Hepatocyte (in vitro differentiated cells): ENCODE measurements around the gene OLFM2. TPM values are rescaled to one million over a fixed set of nuclear protein-coding genes. Genes with fewer than 3 reads are reported as not detected.
"Not testable (repeated sequence)": the region's sequence is repeated elsewhere in the genome, so short reads cannot be mapped to it uniquely, and the experiment has no call there.

ENCODE experiments used
- DNase-seq: peaks from one replicate; pipeline ENCODE4 v3.0.0-alpha.2; 2016; ENCODE audit warnings: low spot score
- H2AFZ ChIP-seq: fragments of 200-600 bp; sonication (generic); 2 replicates; pipeline ENCODE4 v1.6.0; 2016; ENCODE audit warnings: antibody characterized with exemption, mild to moderate bottlenecking
- H3K27ac ChIP-seq: fragments of 200-600 bp; sonication (generic); 2 replicates; pipeline ENCODE4 v1.5.1; 2016; ENCODE audit warnings: mild to moderate bottlenecking
- H3K27me3 ChIP-seq: fragments of 200-600 bp; sonication (generic); 2 replicates; pipeline ENCODE4 v1.6.1; 2016
- H3K36me3 ChIP-seq: fragments of 200-600 bp; sonication (generic); replicated peaks from 2 replicates; pipeline ENCODE4 v1.5.1; 2016; ENCODE audit warnings: low read depth; ENCODE audit not compliant: insufficient read depth
- H3K4me1 ChIP-seq: fragments of 200-600 bp; sonication (generic); 2 replicates; pipeline ENCODE4 v1.5.1; 2016; ENCODE audit warnings: mild to moderate bottlenecking, moderate library complexity; ENCODE audit not compliant: insufficient read depth
- H3K4me2 ChIP-seq: fragments of 200-600 bp; sonication (generic); 2 replicates; pipeline ENCODE4 v1.6.0; 2016
- H3K4me3 ChIP-seq: fragments of 200-600 bp; sonication (generic); 2 replicates; pipeline ENCODE4 v1.5.1; 2016; ENCODE audit warnings: mild to moderate bottlenecking
- H3K79me2 ChIP-seq: fragments of 200-600 bp; sonication (generic); 2 replicates; pipeline ENCODE4 v1.6.0; 2017; ENCODE audit warnings: mild to moderate bottlenecking
- H3K9me2 ChIP-seq: fragments of 200-600 bp; sonication (generic); replicated peaks from 2 replicates; pipeline ENCODE4 v1.6.0; 2017; ENCODE audit warnings: mild to moderate bottlenecking; ENCODE audit not compliant: insufficient read depth
- H3K9me3 ChIP-seq: fragments of 200-600 bp; sonication (generic); 2 replicates; pipeline ENCODE4 v1.5.1; 2016; ENCODE audit warnings: low read depth, mild to moderate bottlenecking
- H4K20me1 ChIP-seq: fragments of 200-600 bp; sonication (generic); 2 replicates; pipeline ENCODE4 v1.6.0; 2016; ENCODE audit warnings: mild to moderate bottlenecking; ENCODE audit not compliant: insufficient read depth, poor library complexity, severe bottlenecking
- CTCF ChIP-seq: fragments of 200-600 bp; sonication (generic); IDR thresholded peaks from 2 replicates; pipeline ENCODE4 v1.5.1; 2016; ENCODE audit warnings: antibody characterized with exemption, mild to moderate bottlenecking; ENCODE audit not compliant: poor library complexity
- EZH2 ChIP-seq: fragments of 200-600 bp; sonication (generic); IDR thresholded peaks from 2 replicates; pipeline ENCODE4 v1.6.1; 2016; ENCODE audit warnings: antibody characterized with exemption, mild to moderate bottlenecking, borderline replicate concordance
- EZH2phosphoT487 ChIP-seq: fragments of 200-600 bp; sonication (generic); IDR thresholded peaks from one replicate; pipeline ENCODE4 v1.6.1; 2018; ENCODE audit warnings: antibody characterized with exemption, mild to moderate bottlenecking, low read depth, moderate library complexity; ENCODE audit not compliant: unreplicated experiment, severe bottlenecking
- WGBS: methylation state at CpG from one replicate; pipeline ENCODE4 v1.1.6; 2016; ENCODE audit warnings: low lambda C conversion rate; ENCODE audit errors: missing lambda C conversion rate; 5-methylcytosine and 5-hydroxymethylcytosine counted together
- polyA plus RNA-seq: library from polyadenylated mRNA; unstranded; fragments of >200 nt; fragmentation: Nextera tagmentation; extraction: Ambion mirVana; gene quantifications from 2 replicates; pipeline ENCODE4 v1.2.1, GENCODE V29; 2016
- total RNA-seq: library from RNA; depleted of rRNA; stranded (reverse); fragments of >200 nt; gene quantifications from 2 replicates; pipeline ENCODE4 v1.2.3, GENCODE V29; 2014

OLFM2 gene
- total and polyA plus RNA-seq, 2 experiments from 2014 or later = 33.1 to 36.5 TPM

GRCh38 chr19:9827289-9828238 lies 108.8 kb downstream of the OLFM2 start, which contains the start of gene UBL5:
Gene UBL5, plus strand, starts transcription at chr19:9827918. Its CDS starts 420 bp downstream, at chr19:9828338.
- Histone ChIP-seq H3K9me2 (no peaks in the 10 kb centered on the region), H3K4me2 (peak within 1 kb of the TSS; percentile 96)

GRCh38 chr19:9823816-9824215 lies 112.5 kb downstream of the OLFM2 start:
- no peaks in the 10 kb centered on the region for H3K36me3 ChIP-seq
- whole genome bisulfite sequencing = 90% methylated on average over 5 of the region's 5 CpGs
- TF ChIP-seq EZH2 = no peak
- no peak for TF ChIP-seq EZH2phosphoT487
- no peak for DNase-seq
- H3K4me3 ChIP-seq = no peak overlapping the region
- H3K4me2 ChIP-seq = no peak overlapping the region
- H3K27me3 ChIP-seq = no peaks in the 10 kb centered on the region
- peaks cover 9% of the 10 kb centered on the region for H3K4me1 ChIP-seq
- peaks cover 40% of the 10 kb centered on the region for H3K79me2 ChIP-seq
- no peaks in the 10 kb centered on the region for H3K9me3 ChIP-seq
- no peaks in the 10 kb centered on the region for H3K9me2 ChIP-seq
- H3K27ac ChIP-seq = no peak overlapping the region
- peaks cover 7% of the 10 kb centered on the region for H4K20me1 ChIP-seq
- no peak overlapping the region for H2AFZ ChIP-seq

More at GRCh38 chr19:9827289-9828238, 108.8 kb downstream of the OLFM2 start, which contains the start of gene UBL5:
- peaks cover 65% of the 10 kb centered on the region for H3K79me2 ChIP-seq
- no peaks in the 10 kb centered on the region for H3K36me3 ChIP-seq
- H3K27me3 ChIP-seq = no peaks in the 10 kb centered on the region
- under 1% methylated on average over 55 of the region's 62 CpGs for WGBS
- peak within 1 kb of the TSS; percentile 67 for H3K4me3 ChIP-seq
- H3K4me1 ChIP-seq = peaks cover 13% of the 10 kb centered on the region
- H3K9me3 ChIP-seq = no peaks in the 10 kb centered on the region
- peak; percentile 95 for DNase-seq
- H2AFZ ChIP-seq = peak within 1 kb of the TSS; percentile 23
- TF ChIP-seq EZH2 = no peak
- TF ChIP-seq EZH2phosphoT487 = no peak
- TF ChIP-seq CTCF = no peak
- H4K20me1 ChIP-seq = peaks cover 13% of the 10 kb centered on the region
- peak within 1 kb of the TSS; percentile 59 for H3K27ac ChIP-seq

GRCh38 chr19:9820034-9820433 lies 116.3 kb downstream of the OLFM2 start:
- not testable (repeated sequence) for H3K36me3 ChIP-seq, H3K27me3 ChIP-seq, H4K20me1 ChIP-seq, DNase-seq, H3K9me2 ChIP-seq, H3K4me3 ChIP-seq, H3K9me3 ChIP-seq, H3K4me1 ChIP-seq
- Histone ChIP-seq H3K27ac (peak overlapping the region; percentile 63), H3K79me2 (peaks cover 42% of the 10 kb centered on the region), H2AFZ (peak overlapping the region; percentile 13), H3K4me2 (peak overlapping the region; percentile 66)
- WGBS = 91% methylated on average over 8 of the region's 8 CpGs

- peaks cover 8% of the 10 kb centered on the region for H4K20me1 ChIP-seq
- peaks cover 43% of the 10 kb centered on the region for H3K79me2 ChIP-seq
- no peaks in the 10 kb centered on the region for H3K9me2 ChIP-seq
- H2AFZ ChIP-seq = peak overlapping the region; percentile 13
- H3K27me3 ChIP-seq = no peaks in the 10 kb centered on the region
- H3K4me2 ChIP-seq = peak overlapping the region; percentile 66
- no peaks in the 10 kb centered on the region for H3K36me3 ChIP-seq
- no peak for DNase-seq
- no peak for TF ChIP-seq EZH2
- TF ChIP-seq EZH2phosphoT487 = no peak
- no peak for TF ChIP-seq CTCF
- H3K4me1 ChIP-seq = no peaks in the 10 kb centered on the region
- H3K4me3 ChIP-seq = no peak overlapping the region
- peak overlapping the region; percentile 63 for H3K27ac ChIP-seq
- 0% methylated on average over 14 of the region's 21 CpGs for WGBS
- no peaks in the 10 kb centered on the region for H3K9me3 ChIP-seq
Observed at GRCh38 chr19:9819596-9819909, 116.8 kb downstream of the OLFM2 start.
